ENCODE data around the gene FRMD5. TPM values are rescaled to one million over a fixed set of nuclear protein-coding genes. Genes with fewer than 3 reads are reported as not detected.
"Not testable (repeated sequence)": the region's sequence is repeated elsewhere in the genome, so short reads cannot be mapped to it uniquely, and the experiment has no call there.

FRMD5 gene
- total RNA-seq, 1 donor from 2014 or later = 3.0 TPM

- DNase-seq (ENCODE audit: low read depth) = no peak
- TF ChIP-seq CTCF (conservative IDR thresholded peaks at IDR 0.05; ENCODE audit: low read depth, low read length) = no peak
- no peak overlapping the region for H3K4me3 ChIP-seq (ENCODE audit: low read depth, low read length)
Measured at GRCh38 chr15:44011238-44011854, 183.7 kb downstream of the FRMD5 start.

- DNase-seq (ENCODE audit: low read depth) = peak; percentile 86
- no peak overlapping the region for H3K4me3 ChIP-seq (ENCODE audit: low read depth, low read length)
- TF ChIP-seq CTCF (conservative IDR thresholded peaks at IDR 0.05; ENCODE audit: low read depth, low read length) = no peak
Measured at GRCh38 chr15:44010089-44010488, 185.0 kb downstream of the FRMD5 start.

- no peak for DNase-seq (ENCODE audit: low read depth)
Measured at GRCh38 chr15:44009038-44009437, 186.0 kb downstream of the FRMD5 start.

GRCh38 chr15:44000248-44000647 lies 194.8 kb downstream of the FRMD5 start:
- not testable (repeated sequence) for H3K4me3 ChIP-seq (ENCODE audit: low read depth, low read length); DNase-seq (ENCODE audit: low read depth)

More at GRCh38 chr15:44009038-44009437, 186.0 kb downstream of the FRMD5 start:
- no peak overlapping the region for H3K4me3 ChIP-seq (ENCODE audit: low read depth, low read length)
- no peak for TF ChIP-seq CTCF (conservative IDR thresholded peaks at IDR 0.05; ENCODE audit: low read depth, low read length)

GRCh38 chr15:43998607-43999006 lies 196.5 kb downstream of the FRMD5 start:
- TF ChIP-seq CTCF (conservative IDR thresholded peaks at IDR 0.05; ENCODE audit: low read depth, low read length) = no peak
- no peak overlapping the region for H3K4me3 ChIP-seq (ENCODE audit: low read depth, low read length)
- DNase-seq (ENCODE audit: low read depth) = peak; percentile 83

GRCh38 chr15:43991206-43991605 lies 203.9 kb downstream of the FRMD5 start:
- H3K4me3 ChIP-seq (ENCODE audit: low read depth, low read length) = no peak overlapping the region
- DNase-seq (ENCODE audit: low read depth) = no peak
- TF ChIP-seq CTCF (conservative IDR thresholded peaks at IDR 0.05; ENCODE audit: low read depth, low read length) = no peak

GRCh38 chr15:43989938-43990337 lies 205.1 kb downstream of the FRMD5 start:
- DNase-seq (ENCODE audit: low read depth) = no peak
- TF ChIP-seq CTCF (conservative IDR thresholded peaks at IDR 0.05; ENCODE audit: low read depth, low read length) = no peak
- no peak overlapping the region for H3K4me3 ChIP-seq (ENCODE audit: low read depth, low read length)
